HL-60/S4 treated with retinoic acid at 250 ng/mL for 4 days and 3 days (cell line): ENCODE data around the gene CD244.

ENCODE experiments used
- in situ Hi-C: fragments of 300-500 bp; cut with MboI; formaldehyde crosslinking; loops from 2 replicates; pipeline ENCODE4 v1.7.0; 2022; ENCODE audit warnings: low sequenced_read_pairs

Gene CD244

GRCh38 chr1:160850993-160851392, 11.7 kb downstream of the CD244 start:
- in situ Hi-C loops = no loop called here

GRCh38 chr1:160850541-160850940, 12.1 kb downstream of the CD244 start:
- in situ Hi-C loops = no loop called here

- in situ Hi-C loops = no loop called here
Measured at GRCh38 chr1:160846281-160846680, 16.4 kb downstream of the CD244 start.

- in situ Hi-C loops = no loop called here
Measured at GRCh38 chr1:160844447-160845232, 18.0 kb downstream of the CD244 start.

- in situ Hi-C loops = no loop called here
Measured at GRCh38 chr1:160841079-160841478, 21.6 kb downstream of the CD244 start.

- in situ Hi-C loops = loop anchor here (10.0 kb wide), 1 partner anchor 115 kb away; the partner anchor contains the start of gene ITLN2
Measured at GRCh38 chr1:160839746-160840145, 22.9 kb downstream of the CD244 start.

GRCh38 chr1:160838888-160839287, 23.8 kb downstream of the CD244 start:
- in situ Hi-C loops = loop anchor here (10.0 kb wide), 1 partner anchor 116 kb away; the partner anchor contains the start of gene ITLN2

- in situ Hi-C loops = loop anchor here (10.0 kb wide), 1 partner anchor 117 kb away; the partner anchor contains the start of gene ITLN2
Measured at GRCh38 chr1:160837558-160838205, 25.0 kb downstream of the CD244 start.

- in situ Hi-C loops = loop anchor here (10.0 kb wide), 1 partner anchor 118 kb away; the partner anchor contains the start of gene ITLN2
Measured at GRCh38 chr1:160836981-160837557, 25.6 kb downstream of the CD244 start.

GRCh38 chr1:160836561-160836960, 26.1 kb downstream of the CD244 start:
- in situ Hi-C loops = loop anchor here (10.0 kb wide), 1 partner anchor 118 kb away; the partner anchor contains the start of gene ITLN2

- in situ Hi-C loops = loop anchor here (10.0 kb wide), 1 partner anchor 119 kb away; the partner anchor contains the start of gene ITLN2
Measured at GRCh38 chr1:160835751-160836150, 26.9 kb downstream of the CD244 start.

- in situ Hi-C loops = loop anchor here (10.0 kb wide), 1 partner anchor 120 kb away; the partner anchor contains the start of gene ITLN2
Measured at GRCh38 chr1:160834945-160835565, 27.6 kb downstream of the CD244 start.

GRCh38 chr1:160830321-160831153, 32.1 kb downstream of the CD244 start:
- in situ Hi-C loops = loop anchor here (10.0 kb wide), 1 partner anchor 124 kb away; the partner anchor contains the start of gene ITLN2

- in situ Hi-C loops = loop anchor here (10.0 kb wide), 1 partner anchor 125 kb away; the partner anchor contains the start of gene ITLN2
Measured at GRCh38 chr1:160829766-160830165, 32.9 kb downstream of the CD244 start.

- in situ Hi-C loops = no loop called here
Measured at GRCh38 chr1:160827418-160827817, 35.3 kb downstream of the CD244 start.

GRCh38 chr1:160826546-160826945, 36.1 kb downstream of the CD244 start:
- in situ Hi-C loops = no loop called here

GRCh38 chr1:160823296-160823695, 39.4 kb downstream of the CD244 start:
- in situ Hi-C loops = no loop called here

GRCh38 chr1:160821627-160822026, 41.1 kb downstream of the CD244 start:
- in situ Hi-C loops = no loop called here

GRCh38 chr1:160819186-160819585, 43.5 kb downstream of the CD244 start:
- in situ Hi-C loops = no loop called here
